Measurements from ENCODE around the gene STK32A.

Gene STK32A

GRCh38 chr5:147412561-147412960 is 177.7 kb downstream of the STK32A start:
- Histone ChIP-seq H3K4me3 (ENCODE audit: low read length in 2 of 2) (no peak overlapping the region), H3K27ac (ENCODE audit: low read depth in 2 of 2, low read length in 2 of 2) (no peak overlapping the region), H3K9ac (ENCODE audit: low read depth in 1 of 2, low read length in 2 of 2) (no peak overlapping the region), H3K36me3 (ENCODE audit: control insufficient read depth in 2 of 2, insufficient read depth in 2 of 2, low read length in 2 of 2) (peaks cover 0 to 4% of the 10 kb centered on the region in 2 donors), H3K27me3 (ENCODE audit: control insufficient read depth in 2 of 2, insufficient read depth in 2 of 2, low read length in 2 of 2) (no peaks in the 10 kb centered on the region), H3K9me3 (ENCODE audit: control insufficient read depth in 2 of 2, low read length in 2 of 2) (no peaks in the 10 kb centered on the region), H3K4me1 (ENCODE audit: control insufficient read depth in 2 of 2, insufficient read depth in 2 of 2, low read length in 2 of 2) (peaks cover 7 to 13% of the 10 kb centered on the region in 2 donors)

GRCh38 chr5:147413266-147413665 is 178.4 kb downstream of the STK32A start:
- peaks cover 7 to 17% of the 10 kb centered on the region in 2 donors for H3K4me1 ChIP-seq (ENCODE audit: control insufficient read depth in 2 of 2, insufficient read depth in 2 of 2, low read length in 2 of 2)
- peaks cover 0 to 4% of the 10 kb centered on the region in 2 donors for H3K36me3 ChIP-seq (ENCODE audit: control insufficient read depth in 2 of 2, insufficient read depth in 2 of 2, low read length in 2 of 2)
- no peaks in the 10 kb centered on the region for H3K9me3 ChIP-seq (ENCODE audit: control insufficient read depth in 2 of 2, low read length in 2 of 2)
- H3K27me3 ChIP-seq (ENCODE audit: control insufficient read depth in 2 of 2, insufficient read depth in 2 of 2, low read length in 2 of 2): no peaks in the 10 kb centered on the region
- no peak overlapping the region for H3K27ac ChIP-seq (ENCODE audit: low read depth in 2 of 2, low read length in 2 of 2)
- H3K4me3 ChIP-seq (ENCODE audit: low read length in 2 of 2): no peak overlapping the region
- H3K9ac ChIP-seq (ENCODE audit: low read depth in 1 of 2, low read length in 2 of 2): no peak overlapping the region

GRCh38 chr5:147415651-147416050 is 180.8 kb downstream of the STK32A start:
- no peak overlapping the region for H3K4me3 ChIP-seq (ENCODE audit: low read length in 2 of 2)
- peaks cover 0 to 4% of the 10 kb centered on the region in 2 donors for H3K36me3 ChIP-seq (ENCODE audit: control insufficient read depth in 2 of 2, insufficient read depth in 2 of 2, low read length in 2 of 2)
- peaks cover 7 to 17% of the 10 kb centered on the region in 2 donors for H3K4me1 ChIP-seq (ENCODE audit: control insufficient read depth in 2 of 2, insufficient read depth in 2 of 2, low read length in 2 of 2)
- H3K27me3 ChIP-seq (ENCODE audit: control insufficient read depth in 2 of 2, insufficient read depth in 2 of 2, low read length in 2 of 2): no peaks in the 10 kb centered on the region
- H3K27ac ChIP-seq (ENCODE audit: low read depth in 2 of 2, low read length in 2 of 2): no peak overlapping the region
- no peaks in the 10 kb centered on the region for H3K9me3 ChIP-seq (ENCODE audit: control insufficient read depth in 2 of 2, low read length in 2 of 2)
- no peak overlapping the region for H3K9ac ChIP-seq (ENCODE audit: low read depth in 1 of 2, low read length in 2 of 2)

GRCh38 chr5:147417135-147417813 is 182.4 kb downstream of the STK32A start:
- Histone ChIP-seq H3K9me3 (ENCODE audit: control insufficient read depth in 2 of 2, low read length in 2 of 2) (no peaks in the 10 kb centered on the region), H3K9ac (ENCODE audit: low read depth in 1 of 2, low read length in 2 of 2) (no peak overlapping the region), H3K27ac (ENCODE audit: low read depth in 2 of 2, low read length in 2 of 2) (peak overlapping the region; percentile 44 to 55), H3K27me3 (ENCODE audit: control insufficient read depth in 2 of 2, insufficient read depth in 2 of 2, low read length in 2 of 2) (no peaks in the 10 kb centered on the region), H3K4me1 (ENCODE audit: control insufficient read depth in 2 of 2, insufficient read depth in 2 of 2, low read length in 2 of 2) (peaks cover 7 to 17% of the 10 kb centered on the region in 2 donors), H3K36me3 (ENCODE audit: control insufficient read depth in 2 of 2, insufficient read depth in 2 of 2, low read length in 2 of 2) (peaks cover 0 to 4% of the 10 kb centered on the region in 2 donors), H3K4me3 (ENCODE audit: low read length in 2 of 2) (peak overlapping the region; percentile 17 to 24)

- no peak overlapping the region for H3K9ac ChIP-seq (ENCODE audit: low read depth in 1 of 2, low read length in 2 of 2)
- H3K4me1 ChIP-seq (ENCODE audit: control insufficient read depth in 2 of 2, insufficient read depth in 2 of 2, low read length in 2 of 2): peaks cover 7 to 17% of the 10 kb centered on the region in 2 donors
- H3K27ac ChIP-seq (ENCODE audit: low read depth in 2 of 2, low read length in 2 of 2): no peak overlapping the region
- no peak overlapping the region for H3K4me3 ChIP-seq (ENCODE audit: low read length in 2 of 2)
- H3K9me3 ChIP-seq (ENCODE audit: control insufficient read depth in 2 of 2, low read length in 2 of 2): no peaks in the 10 kb centered on the region
- no peaks in the 10 kb centered on the region for H3K27me3 ChIP-seq (ENCODE audit: control insufficient read depth in 2 of 2, insufficient read depth in 2 of 2, low read length in 2 of 2)
- H3K36me3 ChIP-seq (ENCODE audit: control insufficient read depth in 2 of 2, insufficient read depth in 2 of 2, low read length in 2 of 2): peaks cover 0 to 4% of the 10 kb centered on the region in 2 donors
Observed at GRCh38 chr5:147418613-147419012, 183.8 kb downstream of the STK32A start.

- Histone ChIP-seq H3K27ac (ENCODE audit: low read depth in 2 of 2, low read length in 2 of 2) (no peak overlapping the region), H3K4me1 (ENCODE audit: control insufficient read depth in 2 of 2, insufficient read depth in 2 of 2, low read length in 2 of 2) (no peaks in the 10 kb centered on the region), H3K9ac (ENCODE audit: low read depth in 1 of 2, low read length in 2 of 2) (no peak overlapping the region), H3K36me3 (ENCODE audit: control insufficient read depth in 2 of 2, insufficient read depth in 2 of 2, low read length in 2 of 2) (no peaks in the 10 kb centered on the region), H3K27me3 (ENCODE audit: control insufficient read depth in 2 of 2, insufficient read depth in 2 of 2, low read length in 2 of 2) (no peaks in the 10 kb centered on the region), H3K9me3 (ENCODE audit: control insufficient read depth in 2 of 2, low read length in 2 of 2) (no peaks in the 10 kb centered on the region), H3K4me3 (ENCODE audit: low read length in 2 of 2) (no peak overlapping the region)
Observed at GRCh38 chr5:147426640-147427327, 192.0 kb downstream of the STK32A start.

- Histone ChIP-seq H3K27me3 (ENCODE audit: control insufficient read depth in 2 of 2, insufficient read depth in 2 of 2, low read length in 2 of 2) (no peaks in the 10 kb centered on the region), H3K27ac (ENCODE audit: low read depth in 2 of 2, low read length in 2 of 2) (no peak overlapping the region), H3K4me1 (ENCODE audit: control insufficient read depth in 2 of 2, insufficient read depth in 2 of 2, low read length in 2 of 2) (no peaks in the 10 kb centered on the region)
Observed at GRCh38 chr5:147427521-147428401, 192.9 kb downstream of the STK32A start.

GRCh38 chr5:147430628-147431027 is 195.8 kb downstream of the STK32A start:
- H3K36me3 ChIP-seq (ENCODE audit: control insufficient read depth in 2 of 2, insufficient read depth in 2 of 2, low read length in 2 of 2): no peaks in the 10 kb centered on the region
- H3K4me1 ChIP-seq (ENCODE audit: control insufficient read depth in 2 of 2, insufficient read depth in 2 of 2, low read length in 2 of 2): peaks cover 0 to 6% of the 10 kb centered on the region in 2 donors

More at GRCh38 chr5:147427521-147428401, 192.9 kb downstream of the STK32A start:
- Histone ChIP-seq H3K9me3 (ENCODE audit: control insufficient read depth in 2 of 2, low read length in 2 of 2) (no peaks in the 10 kb centered on the region), H3K9ac (ENCODE audit: low read depth in 1 of 2, low read length in 2 of 2) (no peak overlapping the region), H3K36me3 (ENCODE audit: control insufficient read depth in 2 of 2, insufficient read depth in 2 of 2, low read length in 2 of 2) (no peaks in the 10 kb centered on the region), H3K4me3 (ENCODE audit: low read length in 2 of 2) (no peak overlapping the region)

GRCh38 chr5:147431586-147431985 is 196.8 kb downstream of the STK32A start:
- Histone ChIP-seq H3K27me3 (ENCODE audit: control insufficient read depth in 2 of 2, insufficient read depth in 2 of 2, low read length in 2 of 2) (no peaks in the 10 kb centered on the region), H3K27ac (ENCODE audit: low read depth in 2 of 2, low read length in 2 of 2) (no peak overlapping the region), H3K9ac (ENCODE audit: low read depth in 1 of 2, low read length in 2 of 2) (no peak overlapping the region), H3K4me3 (ENCODE audit: low read length in 2 of 2) (no peak overlapping the region), H3K4me1 (ENCODE audit: control insufficient read depth in 2 of 2, insufficient read depth in 2 of 2, low read length in 2 of 2) (peaks cover 0 to 6% of the 10 kb centered on the region in 2 donors), H3K9me3 (ENCODE audit: control insufficient read depth in 2 of 2, low read length in 2 of 2) (no peaks in the 10 kb centered on the region), H3K36me3 (ENCODE audit: control insufficient read depth in 2 of 2, insufficient read depth in 2 of 2, low read length in 2 of 2) (no peaks in the 10 kb centered on the region)

More at GRCh38 chr5:147430628-147431027, 195.8 kb downstream of the STK32A start:
- Histone ChIP-seq H3K9me3 (ENCODE audit: control insufficient read depth in 2 of 2, low read length in 2 of 2) (no peaks in the 10 kb centered on the region), H3K27ac (ENCODE audit: low read depth in 2 of 2, low read length in 2 of 2) (no peak overlapping the region), H3K27me3 (ENCODE audit: control insufficient read depth in 2 of 2, insufficient read depth in 2 of 2, low read length in 2 of 2) (no peaks in the 10 kb centered on the region), H3K4me3 (ENCODE audit: low read length in 2 of 2) (no peak overlapping the region), H3K9ac (ENCODE audit: low read depth in 1 of 2, low read length in 2 of 2) (no peak overlapping the region)

- Histone ChIP-seq H3K36me3 (ENCODE audit: control insufficient read depth in 2 of 2, insufficient read depth in 2 of 2, low read length in 2 of 2) (no peaks in the 10 kb centered on the region), H3K27me3 (ENCODE audit: control insufficient read depth in 2 of 2, insufficient read depth in 2 of 2, low read length in 2 of 2) (no peaks in the 10 kb centered on the region), H3K4me1 (ENCODE audit: control insufficient read depth in 2 of 2, insufficient read depth in 2 of 2, low read length in 2 of 2) (peaks cover 0 to 6% of the 10 kb centered on the region in 2 donors), H3K27ac (ENCODE audit: low read depth in 2 of 2, low read length in 2 of 2) (no peak overlapping the region), H3K4me3 (ENCODE audit: low read length in 2 of 2) (no peak overlapping the region), H3K9ac (ENCODE audit: low read depth in 1 of 2, low read length in 2 of 2) (no peak overlapping the region), H3K9me3 (ENCODE audit: control insufficient read depth in 2 of 2, low read length in 2 of 2) (no peaks in the 10 kb centered on the region)
Observed at GRCh38 chr5:147432323-147432722, 197.5 kb downstream of the STK32A start.

Data from mucosa of rectum (tissue), 2 donors.